ENCODE data around the gene FAM114A2.

FAM114A2 gene

GRCh38 chr5:153981905-153982605 is 56.7 kb downstream of the FAM114A2 start:
- no peak for DNase-seq

- no peak for DNase-seq
Observed at GRCh38 chr5:153979028-153979783, 59.5 kb downstream of the FAM114A2 start.

- no peak for DNase-seq
Observed at GRCh38 chr5:153974813-153975163, 63.9 kb downstream of the FAM114A2 start.

GRCh38 chr5:153974131-153974812 is 64.4 kb downstream of the FAM114A2 start:
- no peak for DNase-seq

- DNase-seq = no peak
Observed at GRCh38 chr5:153972240-153972639, 66.5 kb downstream of the FAM114A2 start.

- no peak for DNase-seq
Observed at GRCh38 chr5:153970496-153970895, 68.2 kb downstream of the FAM114A2 start.

- DNase-seq = no peak
Observed at GRCh38 chr5:153969563-153969895, 69.2 kb downstream of the FAM114A2 start.

- no peak for DNase-seq
Observed at GRCh38 chr5:153968761-153969562, 69.7 kb downstream of the FAM114A2 start.

GRCh38 chr5:153964880-153965645 is 73.6 kb downstream of the FAM114A2 start:
- DNase-seq = peak; percentile 26

GRCh38 chr5:153964191-153964879 is 74.4 kb downstream of the FAM114A2 start:
- no peak for DNase-seq

- no peak for DNase-seq
Observed at GRCh38 chr5:153960269-153961215, 78.2 kb downstream of the FAM114A2 start.

- DNase-seq = no peak
Observed at GRCh38 chr5:153959134-153959957, 79.4 kb downstream of the FAM114A2 start.

- DNase-seq = no peak
Observed at GRCh38 chr5:153957205-153957604, 81.5 kb downstream of the FAM114A2 start.

- DNase-seq = no peak
Observed at GRCh38 chr5:153953411-153953810, 85.3 kb downstream of the FAM114A2 start.

GRCh38 chr5:153952893-153953292 is 85.8 kb downstream of the FAM114A2 start:
- no peak for DNase-seq

- no peak for DNase-seq
Observed at GRCh38 chr5:153952057-153952456, 86.7 kb downstream of the FAM114A2 start.

GRCh38 chr5:153941265-153941664 is 97.4 kb downstream of the FAM114A2 start:
- DNase-seq = no peak

All from NCI-H187 treated with DMSO at 0.1 percent for 48 hours (cell line).